MCF 10A (cell line): ENCODE data around the gene CEACAM16. TPM values are rescaled to one million over a fixed set of nuclear protein-coding genes. Genes with fewer than 3 reads are reported as not detected.

Experiments
- Bru-seq: library from RNA; stranded (reverse); fragments of 400-500 nt; gene quantifications from one replicate; lab custom pipeline; 2021; lab: Mats Ljungman, UMichigan
- BruChase-seq, 2 experiments: library from RNA; stranded (reverse); fragments of 400-500 nt; gene quantifications; one replicate each; lab custom pipeline; 2021; lab: Mats Ljungman, UMichigan
- BruUV-seq: library from RNA; stranded (reverse); fragments of 400-500 nt; replicated peaks from 2 replicates; lab custom pipeline; 2021; lab: Mats Ljungman, UMichigan
- CTCF ChIA-PET: fragments of 300-600 bp; sonication (Branson Sonifier 250); formaldehyde crosslinking; extraction: SDS; loops from one replicate; lab custom pipeline; 2021; ENCODE audit warnings: antibody characterized with exemption, inconsistent platforms; lab: Yijun Ruan, JAX
- POLR2A ChIA-PET: fragments of 300-600, 350-650 bp; sonication (Branson Sonifier 250); formaldehyde crosslinking; extraction: SDS; loops from one replicate; lab custom pipeline; 2020; ENCODE audit warnings: antibody characterized with exemption, inconsistent platforms; lab: Yijun Ruan, JAX
- DNase-seq: peaks from one replicate; pipeline ENCODE4 v3.0.0-alpha.2; 2018; ENCODE audit not compliant: unreplicated experiment
- H3K27ac Mint-ChIP-seq: one replicate; pipeline ENCODE4 v1.8.0; 2022; ENCODE audit warnings: mild to moderate bottlenecking, low read depth, mixed read lengths; ENCODE audit not compliant: unreplicated experiment
- H3K27me3 Mint-ChIP-seq: one replicate; pipeline ENCODE4 v1.8.0; 2022; ENCODE audit warnings: mixed read lengths; ENCODE audit not compliant: insufficient read depth, unreplicated experiment
- H3K36me3 Mint-ChIP-seq: one replicate; pipeline ENCODE4 v1.8.0; 2022; ENCODE audit warnings: mild to moderate bottlenecking, moderate library complexity, mixed read lengths; ENCODE audit not compliant: insufficient read depth, unreplicated experiment
- H3K4me1 Mint-ChIP-seq: one replicate; pipeline ENCODE4 v1.8.0; 2022; ENCODE audit warnings: mixed read lengths; ENCODE audit not compliant: insufficient read depth, unreplicated experiment
- H3K4me3 Mint-ChIP-seq: one replicate; pipeline ENCODE4 v1.8.0; 2022; ENCODE audit warnings: mild to moderate bottlenecking, moderate library complexity, mixed read lengths; ENCODE audit not compliant: unreplicated experiment
- H3K9me3 Mint-ChIP-seq: one replicate; pipeline ENCODE4 v1.8.0; 2022; ENCODE audit warnings: mixed read lengths; ENCODE audit not compliant: unreplicated experiment
- CTCF ChIP-seq: fragments of 200-600 bp; IDR thresholded peaks from one replicate; pipeline ENCODE4 v1.8.0; 2022; ENCODE audit warnings: antibody characterized with exemption, mild to moderate bottlenecking; ENCODE audit not compliant: unreplicated experiment
- intact Hi-C: fragments of 100-400 bp; cut with micrococcal nuclease; formaldehyde crosslinking; loops from 2 replicates; pipeline ENCODE4 v1.14.1; 2022
- long read RNA-seq: library from polyadenylated mRNA; stranded (forward); transcript quantifications from one replicate; pipeline ENCODE4 v2.0.0, GENCODE V29; 2022
- total RNA-seq: library from RNA; stranded (reverse); gene quantifications from 2 replicates; pipeline ENCODE4 v1.2.3, GENCODE V29; 2022

Gene CEACAM16
- total RNA-seq, result not detected in 2 replicates
- Bru-seq, nascent RNA, result percentile 12 among the genes with signal in this experiment
- percentile 37 among the genes with signal in this experiment for BruChase-seq, experiment 1, labeled RNA remaining after a 6-hour chase
- percentile 19 among the genes with signal in this experiment for BruChase-seq, experiment 2, labeled RNA remaining after a 2-hour chase
- long read RNA-seq, result 0 reads

GRCh38 chr19:44698492-44699201, at the start of gene CEACAM16:
CEACAM16 (plus strand) TSS chr19:44699151; CDS start chr19:44701457, 2,306 bp downstream.
- Mint-ChIP-seq H3K36me3 (no peaks in the 10 kb centered on the region), H3K27me3 (no peaks in the 10 kb centered on the region), H3K4me1 (no peaks in the 10 kb centered on the region), H3K4me3 (no peak within 1 kb of the TSS), H3K9me3 (no peaks in the 10 kb centered on the region), H3K27ac (no peak within 1 kb of the TSS)
- intact Hi-C loops, result no loop called here
- no peak for DNase-seq
- ChIA-PET CTCF (interaction anchor here (0.6 to 0.9 kb wide), 2 partner anchors 9 to 13 kb away, joined by 3 to 6 read pairs; no protein-coding TSS in a partner anchor), POLR2A (no interaction called here)
- no TSS peak for BruUV-seq
- TF ChIP-seq CTCF, result no peak

GRCh38 chr19:44649578-44650145, 49.3 kb upstream of the CEACAM16 start:
- no peak overlapping the region for H3K27ac Mint-ChIP-seq
- no peak for TF ChIP-seq CTCF
- intact Hi-C loops, result no loop called here
- peaks cover 74% of the 10 kb centered on the region for H3K36me3 Mint-ChIP-seq
- no peak for DNase-seq
- POLR2A ChIA-PET, result no interaction called here
- peaks cover 22% of the 10 kb centered on the region for H3K4me1 Mint-ChIP-seq
- H3K27me3 Mint-ChIP-seq, result no peaks in the 10 kb centered on the region
- BruUV-seq, result no TSS peak
- no peaks in the 10 kb centered on the region for H3K9me3 Mint-ChIP-seq
- H3K4me3 Mint-ChIP-seq, result no peak overlapping the region
- CTCF ChIA-PET, result interaction anchor here (0.6 to 2.5 kb wide), 6 partner anchors 7 to 476 kb away, joined by 3 to 23 read pairs (median 3); no protein-coding TSS in a partner anchor

- Mint-ChIP-seq H3K27ac (no peak overlapping the region), H3K4me1 (peaks cover 30% of the 10 kb centered on the region), H3K36me3 (peaks cover 94% of the 10 kb centered on the region), H3K9me3 (no peaks in the 10 kb centered on the region), H3K4me3 (no peak overlapping the region), H3K27me3 (no peaks in the 10 kb centered on the region)
- POLR2A ChIA-PET, result interaction anchor here (1.1 kb wide), 1 partner anchor 64 kb away, joined by 3 read pairs; no protein-coding TSS in a partner anchor
- no peak for DNase-seq
- no peak for TF ChIP-seq CTCF
- intact Hi-C loops, result no loop called here
- BruUV-seq, result no TSS peak
- CTCF ChIA-PET, result interaction anchor here (0.7 to 7.0 kb wide), 8 partner anchors 10 to 82 kb away, joined by 4 to 82 read pairs (median 7); partner anchors contain the start of gene PVR
These were observed 45.6 kb upstream of the CEACAM16 start for GRCh38 chr19:44653343-44653742.
